GM20431 (cell line): ENCODE data around the gene CFDP1.

Experiments
- in situ Hi-C: fragments of 300-500 bp; cut with MseI, MboI; formaldehyde crosslinking; loops from one replicate; pipeline ENCODE4 v1.15.0; 2020; ENCODE audit warnings: low sequenced_read_pairs; ENCODE audit not compliant: unreplicated experiment

The CFDP1 gene

DNA sequence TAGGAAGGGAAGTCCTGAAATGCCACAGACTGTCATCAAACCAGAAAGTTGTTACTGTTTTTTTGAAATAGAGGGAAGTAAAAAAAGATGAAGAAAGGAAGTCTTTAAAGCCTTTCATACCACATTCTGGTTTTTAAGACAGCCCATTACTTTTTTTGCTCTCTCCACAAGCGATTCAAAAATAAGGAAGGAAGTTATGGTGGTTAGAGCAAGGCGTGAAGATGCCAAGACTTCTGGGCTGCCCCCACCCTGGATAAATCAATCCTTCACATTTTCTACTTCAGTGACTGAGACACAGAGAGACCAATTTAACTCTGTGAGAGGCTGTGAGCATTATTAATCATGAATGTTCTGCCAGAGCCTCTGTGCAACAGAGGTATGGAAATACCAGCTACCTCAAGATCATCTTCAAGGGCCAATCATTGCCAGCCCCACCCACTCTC is 99.6 kb downstream of the CFDP1 start:
- in situ Hi-C loops = no loop called here

DNA sequence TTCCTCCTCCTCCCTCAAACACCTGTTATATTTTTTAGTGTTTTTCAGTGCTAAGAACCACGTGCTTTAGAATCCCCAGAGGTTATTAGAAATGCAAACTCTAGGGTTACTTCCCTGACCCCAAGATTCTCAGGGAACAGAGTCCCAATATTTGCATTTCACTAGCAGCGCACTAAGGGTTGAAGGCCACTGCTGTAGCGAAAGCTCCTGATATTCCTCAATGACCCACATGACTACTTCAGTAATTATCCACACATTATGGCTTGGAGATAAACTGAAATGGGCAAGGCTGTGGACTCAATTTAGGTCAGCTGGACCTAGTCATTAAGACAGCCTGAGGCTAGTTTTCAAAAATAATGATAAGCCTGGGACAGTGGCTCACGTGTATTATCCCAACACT is 103.4 kb downstream of the CFDP1 start:
- in situ Hi-C loops = no loop called here

DNA sequence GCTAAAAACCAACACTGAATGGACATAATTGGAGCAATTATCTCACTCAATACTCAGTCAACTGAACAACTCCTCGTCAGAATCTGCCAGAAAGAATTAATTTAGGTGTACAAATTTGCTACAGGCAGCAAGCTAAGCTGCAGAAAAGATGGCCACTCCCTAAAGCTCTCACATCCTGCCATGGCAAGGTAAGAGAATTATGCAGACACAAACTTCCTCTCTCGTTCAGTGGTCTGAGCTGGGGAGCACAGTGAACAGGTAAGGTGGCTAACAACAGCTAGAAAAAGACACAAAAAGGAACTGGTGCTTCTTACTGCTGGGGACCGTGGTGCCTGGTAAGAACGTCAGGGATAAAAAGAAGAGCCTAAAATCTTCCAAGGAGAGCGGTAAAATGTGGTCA is 107.0 kb downstream of the CFDP1 start:
- in situ Hi-C loops = no loop called here

- in situ Hi-C loops = no loop called here
Measured at GRCh38 chr16:75323933-75324332, 109.4 kb downstream of the CFDP1 start.

DNA sequence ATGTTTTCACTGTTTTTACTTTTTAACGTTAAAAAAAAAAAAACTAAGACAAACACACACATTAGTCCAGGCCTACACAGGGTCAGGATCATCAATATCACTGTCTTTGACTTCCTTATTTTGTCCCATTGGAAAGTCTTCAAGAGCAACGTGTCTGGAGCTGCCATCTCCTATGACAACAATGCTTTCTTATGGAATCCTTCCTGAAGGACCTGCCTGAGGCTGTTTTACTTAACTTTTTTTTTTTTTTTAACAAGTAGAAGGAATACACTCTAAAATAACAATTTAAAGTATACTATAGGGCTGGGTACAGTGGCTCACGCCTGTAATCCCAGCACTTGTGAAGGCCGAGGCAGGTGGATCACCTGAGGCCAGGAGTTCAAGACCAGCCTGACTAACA is 110.1 kb downstream of the CFDP1 start:
- in situ Hi-C loops = no loop called here

DNA sequence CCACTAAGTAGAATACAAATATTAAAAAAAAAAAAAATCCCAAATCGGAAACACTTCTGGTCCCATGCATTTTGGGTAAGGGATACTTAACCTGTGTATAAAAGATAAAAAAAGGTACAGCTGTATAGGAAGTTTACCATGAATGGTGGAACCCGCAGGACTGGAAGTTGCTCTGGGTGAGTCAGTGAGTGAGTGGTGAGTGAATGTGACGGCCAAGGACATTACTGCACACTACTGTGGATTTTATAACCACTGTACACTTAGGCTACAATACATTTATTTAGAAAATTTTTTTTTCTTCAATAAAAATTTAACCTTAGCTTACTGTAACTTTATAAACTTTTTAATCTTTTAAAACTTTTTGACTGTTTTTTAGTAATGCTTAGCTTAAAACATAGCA is 110.6 kb downstream of the CFDP1 start:
- in situ Hi-C loops = no loop called here

DNA sequence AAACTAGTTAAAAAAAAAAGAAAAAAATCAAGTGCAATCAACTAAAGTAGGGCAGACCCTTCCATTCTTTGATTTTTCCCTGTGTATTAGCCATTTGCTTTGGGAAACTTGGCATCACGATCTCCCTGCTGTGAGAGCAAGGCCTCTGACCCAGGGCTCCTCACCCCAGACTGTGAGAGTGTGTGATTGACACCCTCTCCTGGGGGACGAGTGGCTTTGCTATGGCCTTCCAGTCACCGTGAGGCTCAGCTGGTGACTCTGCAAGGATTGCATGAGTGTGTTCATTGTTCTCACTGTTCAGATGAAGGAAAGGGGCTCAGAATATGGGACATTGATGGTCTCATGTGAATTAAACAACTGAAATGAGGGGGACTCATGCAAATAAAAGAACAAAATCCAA is 112.9 kb downstream of the CFDP1 start:
- in situ Hi-C loops = no loop called here

DNA sequence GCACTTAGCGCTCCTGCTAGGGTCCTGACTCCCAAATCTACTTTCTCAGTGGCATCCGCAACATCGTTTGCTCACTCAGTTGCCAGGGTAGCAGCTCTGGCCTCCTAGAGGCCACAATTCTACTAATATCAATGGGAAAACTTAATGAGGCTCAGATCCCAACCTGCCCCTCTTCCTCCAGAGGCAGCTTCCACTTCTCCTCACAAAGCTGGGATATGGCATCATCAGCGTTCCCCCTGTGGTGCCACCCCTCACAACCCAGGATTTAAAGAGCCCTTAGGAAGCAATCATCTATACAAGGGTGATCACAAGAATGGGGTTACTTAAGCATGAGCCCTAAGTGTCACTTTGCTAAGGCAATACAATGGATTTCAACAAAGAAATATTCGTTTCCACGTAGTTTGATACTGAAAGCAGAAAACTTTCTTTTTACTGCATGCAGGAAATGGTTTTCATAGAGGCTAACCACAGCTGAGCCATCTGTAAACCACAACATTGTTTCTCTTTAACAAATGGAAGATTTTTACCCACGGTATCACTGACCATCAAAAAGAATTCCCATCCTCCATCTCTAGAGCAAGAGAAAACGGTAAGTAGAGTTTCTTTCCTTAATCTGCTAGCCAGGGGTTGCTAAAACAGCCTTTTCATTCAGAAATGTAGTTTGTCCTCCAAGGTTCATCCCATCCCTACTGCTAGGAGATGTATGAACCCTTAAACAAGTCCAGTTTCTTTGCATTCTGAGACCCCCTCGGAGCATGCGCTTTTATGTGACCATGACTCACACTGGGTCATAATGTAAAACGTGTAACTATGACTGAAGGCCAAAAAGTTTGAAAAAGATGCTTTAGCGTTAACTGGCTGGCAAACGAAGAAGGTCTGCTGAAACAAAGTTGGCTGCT is 113.5 kb downstream of the CFDP1 start:
- in situ Hi-C loops = no loop called here

DNA sequence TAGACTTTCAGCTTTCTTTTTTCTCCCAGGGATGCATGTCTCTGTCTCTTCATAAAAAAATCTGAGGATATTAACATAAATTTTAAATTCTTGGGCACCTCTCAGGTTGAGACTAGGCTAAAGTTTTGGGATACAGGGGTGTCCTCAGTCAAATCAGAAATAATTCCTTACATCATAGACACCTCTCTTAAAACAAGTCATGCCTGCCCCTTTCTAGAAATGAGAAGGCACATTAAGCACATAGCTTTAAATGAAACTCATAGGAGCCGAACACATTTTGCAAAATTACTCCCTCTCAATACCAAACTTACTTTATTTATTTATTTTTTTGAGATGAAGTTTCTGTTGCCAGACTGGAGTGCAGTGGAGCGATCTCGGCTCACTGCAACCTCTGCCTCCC is 114.6 kb downstream of the CFDP1 start:
- in situ Hi-C loops = no loop called here

DNA sequence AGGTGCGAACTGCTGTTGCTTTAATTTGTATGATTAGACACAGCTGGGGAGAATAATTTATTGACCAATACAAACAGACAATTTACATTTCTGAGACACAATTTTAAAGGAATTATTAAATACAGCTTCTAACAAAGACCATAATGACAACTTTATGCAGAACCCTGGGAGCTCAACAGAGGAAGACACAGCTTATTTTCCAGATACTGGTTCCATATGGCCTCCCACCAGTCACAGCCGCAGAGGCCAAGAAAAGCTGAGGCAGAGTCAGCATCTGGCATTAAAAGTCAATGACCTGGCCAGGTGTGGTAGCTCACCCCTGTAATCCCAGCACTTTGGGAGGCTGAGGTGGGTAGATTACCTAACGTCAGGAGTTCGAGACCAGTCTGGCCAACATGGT is 115.8 kb downstream of the CFDP1 start:
- in situ Hi-C loops = no loop called here

- in situ Hi-C loops = no loop called here
Measured at GRCh38 chr16:75317101-75317522, 116.2 kb downstream of the CFDP1 start.

DNA sequence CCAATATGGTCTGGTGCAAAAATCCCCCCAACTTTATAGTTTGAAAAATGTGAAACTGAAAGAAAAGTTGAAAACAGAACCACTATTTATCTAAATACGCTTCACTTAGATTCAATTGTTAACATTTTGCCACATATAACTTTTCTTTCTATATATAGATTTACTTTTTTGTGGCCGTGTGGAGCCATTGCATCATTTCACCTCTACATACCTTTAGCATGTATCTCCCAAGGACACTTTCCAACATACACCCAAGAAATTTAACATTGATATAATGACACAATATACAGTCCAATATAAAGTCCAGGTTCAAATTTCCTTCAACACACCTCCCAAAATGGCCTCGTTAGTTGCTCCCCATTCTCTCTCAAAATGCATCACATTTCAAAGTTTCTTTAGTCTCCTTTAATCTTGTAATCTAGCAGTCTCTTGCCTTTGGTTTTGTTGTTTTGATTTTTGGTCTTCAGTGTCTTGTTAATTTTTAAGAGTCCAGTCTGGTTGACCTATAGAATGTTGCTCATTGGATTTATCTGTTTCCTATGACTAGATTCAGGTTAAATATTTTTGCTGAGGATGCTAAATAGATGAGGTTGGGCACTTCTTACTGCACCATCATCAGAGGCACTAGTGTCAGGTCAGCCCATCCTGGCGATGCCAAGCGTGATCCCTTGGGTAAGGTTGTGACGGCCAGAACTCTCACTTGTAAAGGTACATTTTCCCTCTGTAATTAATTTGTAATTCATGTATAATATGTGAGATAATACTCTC is 117.6 kb downstream of the CFDP1 start:
- in situ Hi-C loops = no loop called here

- in situ Hi-C loops = no loop called here
Measured at GRCh38 chr16:75312875-75313274, 120.4 kb downstream of the CFDP1 start.

GRCh38 chr16:75311383-75311938 is 121.8 kb downstream of the CFDP1 start:
- in situ Hi-C loops = no loop called here

DNA sequence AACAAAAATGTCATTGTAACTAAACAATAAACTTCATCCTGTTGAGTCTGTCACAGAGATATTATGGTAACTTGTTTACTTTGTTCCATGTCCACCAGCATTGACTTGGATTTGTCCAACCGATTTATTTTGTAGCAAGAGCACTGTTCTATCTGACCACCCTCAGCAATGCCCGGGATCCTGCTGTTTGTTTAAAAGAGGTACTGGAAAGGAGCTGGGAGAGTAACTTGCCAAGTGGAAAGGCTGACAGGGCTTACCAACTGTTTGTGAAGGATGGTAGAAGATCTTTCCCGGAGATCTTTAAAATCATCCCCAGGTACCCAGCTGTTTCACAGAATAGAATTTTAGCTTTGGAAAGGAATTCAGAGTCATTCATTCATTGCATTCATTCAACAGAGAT is 122.8 kb downstream of the CFDP1 start:
- in situ Hi-C loops = no loop called here

- in situ Hi-C loops = no loop called here
Measured at GRCh38 chr16:75309899-75310430, 123.3 kb downstream of the CFDP1 start.

GRCh38 chr16:75309156-75309555 is 124.1 kb downstream of the CFDP1 start:
- in situ Hi-C loops = no loop called here

- in situ Hi-C loops = no loop called here
Measured at GRCh38 chr16:75308011-75308410, 125.3 kb downstream of the CFDP1 start.

DNA sequence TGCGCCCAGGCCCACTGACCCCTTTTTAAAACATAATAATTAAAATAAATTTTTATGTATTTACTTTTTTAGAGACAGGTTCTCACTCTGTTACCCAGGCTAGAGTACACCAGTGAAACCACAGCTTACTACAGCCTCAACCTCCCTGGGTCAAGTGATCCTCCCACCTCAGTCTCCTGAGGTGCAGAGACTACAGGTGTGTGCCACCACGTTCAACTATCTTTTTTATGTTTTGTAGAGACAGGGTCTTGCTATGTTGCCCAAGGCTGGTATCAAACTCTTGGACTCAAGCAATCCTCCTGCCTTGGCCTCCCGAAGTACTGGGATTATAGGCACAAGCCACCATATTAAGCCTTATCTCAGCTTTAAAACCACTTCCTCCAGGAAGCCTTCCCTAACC is 125.8 kb downstream of the CFDP1 start:
- in situ Hi-C loops = no loop called here

DNA sequence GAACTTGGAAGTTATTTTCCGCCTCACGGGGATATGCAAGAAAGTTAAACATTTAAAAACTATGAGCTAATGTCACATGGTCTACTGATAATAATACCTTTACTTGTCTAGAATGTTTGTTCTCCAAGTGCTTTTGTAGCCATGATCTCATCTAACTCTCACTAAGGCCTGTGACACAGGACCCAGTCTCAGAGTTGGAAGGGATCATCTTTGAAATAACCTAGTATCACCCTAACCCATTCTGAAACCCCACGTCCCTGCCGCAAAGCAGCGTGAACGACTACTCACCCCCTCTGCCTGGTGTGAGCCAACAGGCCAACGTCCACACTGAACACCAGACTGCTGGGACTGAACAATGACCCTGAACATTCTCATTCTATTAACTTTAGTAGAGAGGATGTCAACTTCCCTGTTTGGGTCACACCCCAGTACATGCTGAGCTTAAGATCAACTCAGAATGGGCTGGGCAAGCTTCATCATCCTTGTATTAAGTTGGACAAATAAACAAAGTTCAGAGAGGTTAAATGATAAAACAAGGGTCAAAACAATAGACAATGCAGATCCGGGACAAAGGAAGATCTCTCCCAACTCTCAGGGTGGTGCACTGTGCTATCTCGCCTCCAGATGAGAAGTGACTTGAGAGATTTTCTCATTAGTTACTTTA is 127.1 kb downstream of the CFDP1 start:
- in situ Hi-C loops = no loop called here
